Choroid plexus epithelial cell (primary cell): ENCODE data around the gene TSC1.

Experiments used
- DNase-seq: peaks from one replicate; pipeline ENCODE4 v3.0.0-alpha.2; 2010; ENCODE audit warnings: low read depth
- H3K4me3 ChIP-seq: 2 replicates; pipeline ENCODE4 v1.5.1; 2011; ENCODE audit warnings: low read depth, mild to moderate bottlenecking, control low read depth, low read length, moderate library complexity
- TF ChIP-seq, protein P1 (sequence below): conservative IDR thresholded peaks from 2 replicates; pipeline ENCODE4 v1.5.1; 2011; ENCODE audit warnings: low read depth, mild to moderate bottlenecking, control low read depth, inconsistent platforms, low read length, moderate library complexity

Gene TSC1

DNA sequence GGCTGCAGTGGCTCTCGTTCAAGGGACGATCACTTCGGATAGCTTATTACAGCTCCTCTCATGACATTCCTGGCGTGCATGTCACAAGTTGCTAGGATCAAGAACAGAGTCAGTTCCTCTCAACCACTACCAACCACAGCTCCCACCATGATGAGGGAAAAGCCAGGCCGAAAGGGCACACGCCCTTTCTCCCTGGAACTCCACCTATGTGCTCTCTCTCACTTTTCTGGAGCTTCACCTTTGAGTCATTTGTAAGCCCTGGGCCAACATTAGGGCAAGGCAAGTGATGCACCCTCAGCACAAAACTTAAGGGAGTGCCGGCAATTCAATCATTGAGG is 64.1 kb downstream of the TSC1 start:
- H3K4me3 ChIP-seq = no peak overlapping the region
- TF ChIP-seq, protein P1, sequence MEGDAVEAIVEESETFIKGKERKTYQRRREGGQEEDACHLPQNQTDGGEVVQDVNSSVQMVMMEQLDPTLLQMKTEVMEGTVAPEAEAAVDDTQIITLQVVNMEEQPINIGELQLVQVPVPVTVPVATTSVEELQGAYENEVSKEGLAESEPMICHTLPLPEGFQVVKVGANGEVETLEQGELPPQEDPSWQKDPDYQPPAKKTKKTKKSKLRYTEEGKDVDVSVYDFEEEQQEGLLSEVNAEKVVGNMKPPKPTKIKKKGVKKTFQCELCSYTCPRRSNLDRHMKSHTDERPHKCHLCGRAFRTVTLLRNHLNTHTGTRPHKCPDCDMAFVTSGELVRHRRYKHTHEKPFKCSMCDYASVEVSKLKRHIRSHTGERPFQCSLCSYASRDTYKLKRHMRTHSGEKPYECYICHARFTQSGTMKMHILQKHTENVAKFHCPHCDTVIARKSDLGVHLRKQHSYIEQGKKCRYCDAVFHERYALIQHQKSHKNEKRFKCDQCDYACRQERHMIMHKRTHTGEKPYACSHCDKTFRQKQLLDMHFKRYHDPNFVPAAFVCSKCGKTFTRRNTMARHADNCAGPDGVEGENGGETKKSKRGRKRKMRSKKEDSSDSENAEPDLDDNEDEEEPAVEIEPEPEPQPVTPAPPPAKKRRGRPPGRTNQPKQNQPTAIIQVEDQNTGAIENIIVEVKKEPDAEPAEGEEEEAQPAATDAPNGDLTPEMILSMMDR = no peak
- no peak for DNase-seq

DNA sequence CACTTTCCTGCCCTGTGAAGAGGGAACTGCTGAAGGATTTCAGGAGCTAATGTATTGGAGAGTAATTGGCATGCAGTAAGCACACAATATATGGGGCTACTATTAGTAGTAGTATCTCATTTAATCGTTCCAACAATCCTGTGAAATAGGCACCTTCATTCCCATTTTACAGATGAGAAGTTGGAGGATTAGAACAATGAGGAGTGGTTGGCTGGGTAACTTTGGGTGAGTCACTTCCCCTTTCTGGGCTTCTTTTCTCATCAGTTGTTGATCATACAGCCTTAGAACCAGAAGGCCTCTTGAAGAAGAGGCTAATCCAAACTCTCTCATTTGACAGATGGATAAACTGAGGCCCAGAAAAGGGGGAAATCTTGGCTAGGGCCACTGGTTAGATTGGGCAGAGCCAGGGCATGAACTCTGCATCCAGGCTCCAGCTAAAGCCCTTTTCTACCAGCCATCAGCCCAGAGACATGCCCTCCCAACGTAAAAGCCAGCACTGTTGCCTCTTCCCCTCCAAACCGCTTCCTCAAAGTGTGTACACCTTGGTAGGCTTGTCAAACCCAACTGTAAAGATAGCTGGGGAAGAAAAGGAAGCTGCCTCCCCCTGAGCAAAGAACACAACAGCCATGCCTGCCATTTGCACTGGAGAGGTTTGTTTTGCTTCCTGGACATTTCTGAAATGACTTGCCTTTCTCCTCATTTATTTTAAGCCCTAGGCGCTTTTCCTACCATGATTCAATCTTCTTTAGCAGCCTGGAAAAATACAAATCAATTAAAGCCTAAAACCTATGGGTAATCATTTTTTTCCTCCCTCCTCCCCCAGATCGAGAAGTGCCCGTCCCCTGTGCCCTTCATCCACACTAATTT is 64.7 kb downstream of the TSC1 start:
- H3K4me3 ChIP-seq = no peak overlapping the region
- no peak for DNase-seq
- TF ChIP-seq, protein P1 = no peak

DNA sequence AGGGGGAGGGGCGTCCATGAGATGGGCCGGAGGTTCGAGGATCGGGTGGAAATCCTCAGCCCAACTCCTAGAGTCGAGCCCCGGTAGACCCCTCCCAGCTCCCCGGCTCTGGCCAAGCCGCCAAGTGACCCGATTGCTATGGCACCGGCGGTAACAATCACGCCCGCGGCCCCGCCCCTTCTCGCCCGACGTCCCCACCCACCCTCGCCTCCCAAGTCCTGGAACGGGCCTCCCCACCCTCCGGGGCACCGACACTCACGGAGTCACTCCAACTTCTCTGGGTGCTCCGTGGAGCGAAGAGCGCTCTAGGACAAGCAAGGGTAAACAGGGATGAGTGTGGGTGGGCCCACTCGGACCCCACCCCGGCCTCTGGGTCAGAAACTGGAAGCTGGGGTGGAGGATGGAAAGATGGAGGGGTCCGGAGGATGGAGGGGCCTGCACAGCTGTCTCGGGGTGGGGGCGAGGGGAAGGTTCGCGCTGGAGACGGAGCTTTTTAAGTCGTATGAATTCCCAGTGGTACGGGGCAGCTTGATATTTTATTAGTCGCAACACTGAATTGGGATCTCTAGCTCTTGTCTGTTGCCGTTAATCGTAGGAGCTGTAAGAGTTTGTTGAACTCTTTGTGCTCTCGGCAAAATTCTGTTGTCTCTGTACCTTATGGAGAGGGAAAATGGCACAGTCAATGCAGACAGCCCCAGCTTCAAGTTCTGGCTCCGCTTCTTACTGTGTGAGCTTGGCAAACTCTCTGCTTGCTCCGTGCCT is 65.5 kb downstream of the TSC1 start, which contains the start of gene SPACA9:
SPACA9 (plus strand) TSS at position 204 of the 762 bp plus-strand sequence. CDS start 5,050 bp downstream, outside the sequence.
- peak within 1 kb of the TSS; percentile 75 for H3K4me3 ChIP-seq
- TF ChIP-seq, protein P1 = no peak
- peak; percentile 46 for DNase-seq

DNA sequence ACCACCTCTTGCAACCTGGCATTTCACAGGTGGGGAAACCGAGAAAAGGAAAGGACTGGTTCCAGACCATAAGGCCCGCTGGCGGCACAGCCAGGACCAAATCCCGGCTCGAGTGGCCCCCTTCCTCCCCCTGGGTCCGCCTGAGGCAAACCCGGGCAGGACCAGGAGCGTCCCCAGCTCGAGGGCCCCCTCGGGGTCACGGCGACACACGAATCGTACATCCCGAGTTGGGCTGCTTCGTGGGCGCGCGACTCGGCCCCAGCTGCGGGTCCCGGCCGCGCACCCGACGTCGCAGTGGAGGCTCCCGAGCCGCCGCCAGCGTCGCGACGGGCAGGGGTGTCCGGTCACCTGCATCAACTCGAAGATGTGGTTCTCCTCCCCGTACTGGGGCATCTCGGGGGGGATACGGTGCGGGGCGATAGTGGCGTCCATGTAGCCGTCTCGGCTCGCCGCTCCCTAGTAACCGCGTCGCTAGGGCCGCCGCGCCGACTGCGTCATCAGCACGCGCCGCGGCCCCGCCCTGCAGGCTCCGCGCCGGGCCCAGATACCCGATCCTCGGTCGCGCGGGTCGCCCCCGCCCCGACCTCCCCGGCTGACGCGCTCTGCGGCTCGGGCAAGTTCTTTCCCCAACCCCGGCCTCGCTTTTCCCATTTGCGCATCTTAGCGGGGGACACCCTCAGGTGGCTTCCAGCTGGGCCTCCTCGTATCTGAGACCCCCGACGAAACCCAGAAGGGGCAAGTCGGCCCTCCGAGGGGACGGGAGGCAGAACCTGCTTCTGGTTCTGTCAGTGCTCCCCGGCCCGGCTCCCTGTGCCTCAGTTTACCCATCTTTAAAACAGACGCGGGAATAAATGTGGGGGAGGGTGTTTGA is 66.4 kb downstream of the TSC1 start, which contains the start of gene AK8:
AK8 (minus strand) TSS at position 461 of the 871 bp plus-strand sequence; CDS start at position 432, 29 bp downstream.
- peak; percentile 72 for DNase-seq
- TF ChIP-seq, protein P1 = no peak
- peak within 1 kb of the TSS; percentile 75 for H3K4me3 ChIP-seq

DNA sequence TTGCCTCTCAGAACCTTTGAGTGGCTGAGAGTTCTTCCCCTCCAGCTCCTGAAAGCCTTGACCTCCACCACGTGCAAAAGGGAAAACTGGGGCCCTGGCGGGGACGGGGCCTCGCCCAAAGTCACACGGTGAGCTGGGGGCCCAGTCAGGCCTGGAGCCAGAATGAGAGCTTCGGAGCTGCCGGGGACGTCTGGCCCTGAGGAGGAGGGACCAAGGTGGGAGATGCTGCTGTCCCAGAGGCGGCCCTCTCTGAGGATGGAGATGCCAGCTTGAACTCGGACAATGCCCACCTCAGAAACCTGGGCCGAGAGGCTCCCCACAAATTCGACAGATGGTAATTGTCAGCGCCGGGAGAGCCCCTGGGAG is 67.0 kb downstream of the TSC1 start:
- DNase-seq = no peak
- H3K4me3 ChIP-seq = peak overlapping the region; percentile 75
- TF ChIP-seq, protein P1 = no peak

DNA sequence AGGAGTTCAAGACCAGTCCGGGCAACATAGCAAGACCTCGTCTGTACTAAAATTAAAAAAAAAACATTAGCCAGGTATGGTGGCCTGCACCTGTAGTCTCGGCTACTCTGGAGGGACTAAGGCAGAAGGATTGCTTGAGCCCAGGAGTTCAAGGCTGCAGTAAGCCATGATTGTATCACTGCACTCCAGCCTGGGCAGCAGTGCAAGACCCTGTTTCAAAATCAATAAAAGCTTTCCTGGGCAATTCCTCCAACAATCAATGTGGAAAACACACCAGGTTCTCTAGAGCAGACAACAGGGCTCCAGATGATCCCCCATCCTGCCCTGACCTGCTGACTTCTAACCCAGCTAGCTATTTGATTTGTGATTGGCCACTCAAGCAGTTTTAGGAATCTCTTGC is 67.6 kb downstream of the TSC1 start:
- TF ChIP-seq, protein P1 = no peak
- DNase-seq = no peak
- H3K4me3 ChIP-seq = no peak overlapping the region
